Measurements from ENCODE around the gene MICAL3.

Gene MICAL3

DNA sequence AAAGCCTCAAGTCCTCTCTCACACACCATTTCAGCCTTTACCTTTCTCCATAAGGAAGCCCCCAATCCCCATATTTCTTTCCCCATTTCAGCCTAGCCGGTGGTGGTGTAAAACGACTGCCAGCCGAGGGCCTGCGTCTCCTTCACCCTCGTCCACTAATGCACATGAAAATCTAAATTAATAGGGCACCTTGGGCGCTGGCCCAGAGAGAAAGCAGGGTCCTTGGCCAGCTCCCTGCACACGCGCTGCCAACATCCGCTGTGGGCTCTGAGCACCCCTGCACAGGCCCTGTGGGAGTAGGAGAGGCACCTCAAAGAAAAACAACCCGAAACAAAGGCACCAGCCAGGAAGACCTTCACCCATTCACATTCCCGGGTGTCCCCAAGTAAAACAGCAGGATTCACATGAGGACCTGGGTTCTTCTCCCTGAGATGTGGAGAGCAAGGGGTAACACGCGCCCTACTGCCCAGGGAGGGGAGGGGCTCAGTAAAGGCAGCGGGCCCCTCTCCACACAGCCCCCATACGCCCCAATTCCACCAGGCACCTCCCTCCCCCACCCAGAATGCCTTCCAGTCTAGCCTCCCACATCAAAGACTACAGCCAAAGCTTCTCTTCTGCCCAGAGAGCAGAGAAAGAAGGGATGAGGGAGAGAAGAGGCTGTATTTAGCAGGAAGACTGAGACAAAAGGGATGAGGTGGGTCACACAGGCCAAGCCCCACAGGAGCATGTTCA lies 79.0 kb downstream of the MICAL3 start:
- Histone ChIP-seq H3K4me3 (ENCODE audit: low read depth, low read length, poor library complexity, severe bottlenecking) (no peak overlapping the region), H3K4me1 (ENCODE audit: insufficient read depth, low read length, severe bottlenecking) (peaks cover 26% of the 10 kb centered on the region), H2AFZ (ENCODE audit: low read length) (no peak overlapping the region), H3K36me3 (ENCODE audit: insufficient read depth, low read length) (no peaks in the 10 kb centered on the region), H3K9me2 (ENCODE audit: low read depth, low read length) (no peaks in the 10 kb centered on the region), H3K27me3 (ENCODE audit: insufficient read depth, low read length) (no peaks in the 10 kb centered on the region), H3K4me2 (ENCODE audit: low read length) (peak overlapping the region; percentile 47; the same call in 1 of the 2 replicates), H3K9me3 (ENCODE audit: low read length) (no peaks in the 10 kb centered on the region), H3F3A (ENCODE audit: insufficient read depth, low read length) (no peaks in the 10 kb centered on the region), H3K27ac (ENCODE audit: low read depth, low read length, poor library complexity, severe bottlenecking) (no peak overlapping the region), H3K9ac (ENCODE audit: low read length) (no peak overlapping the region), H4K20me1 (ENCODE audit: insufficient read depth, low read length) (no peaks in the 10 kb centered on the region), H3K79me2 (ENCODE audit: insufficient read depth, low read length) (peaks cover 7% of the 10 kb centered on the region)
- TF ChIP-seq EZH2 (IDR thresholded peaks at IDR 0.05; ENCODE audit: borderline replicate concordance, low read length) (no peak), CTCF (IDR thresholded peaks at IDR 0.05; ENCODE audit: low read length) (no peak)

DNA sequence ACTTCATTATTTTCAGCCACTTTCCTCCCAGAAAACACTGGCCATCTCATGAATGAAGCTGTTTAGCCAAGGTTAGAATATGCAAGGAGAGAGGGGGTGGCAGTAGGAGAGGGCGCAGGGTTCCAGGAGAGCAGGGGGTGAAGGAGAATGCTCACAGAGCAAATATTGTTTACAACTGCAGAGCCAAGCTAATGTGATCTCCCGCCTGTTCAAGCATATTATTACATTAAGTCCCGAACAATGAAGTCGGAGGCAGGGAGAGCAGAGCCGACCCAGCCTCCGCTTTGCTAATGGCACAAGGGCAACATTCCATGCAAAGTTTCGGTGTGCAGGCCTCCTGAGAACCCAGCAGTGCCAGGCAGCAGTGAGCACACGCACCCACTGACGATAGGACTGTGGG lies 80.1 kb downstream of the MICAL3 start:
- Histone ChIP-seq H4K20me1 (ENCODE audit: insufficient read depth, low read length) (no peaks in the 10 kb centered on the region), H3K4me2 (ENCODE audit: low read length) (no peak overlapping the region), H3K4me3 (ENCODE audit: low read depth, low read length, poor library complexity, severe bottlenecking) (no peak overlapping the region), H3K27me3 (ENCODE audit: insufficient read depth, low read length) (no peaks in the 10 kb centered on the region), H3K36me3 (ENCODE audit: insufficient read depth, low read length) (no peaks in the 10 kb centered on the region), H3K9me2 (ENCODE audit: low read depth, low read length) (no peaks in the 10 kb centered on the region), H3K9me3 (ENCODE audit: low read length) (no peaks in the 10 kb centered on the region), H3K9ac (ENCODE audit: low read length) (no peak overlapping the region), H2AFZ (ENCODE audit: low read length) (no peak overlapping the region), H3K27ac (ENCODE audit: low read depth, low read length, poor library complexity, severe bottlenecking) (no peak overlapping the region), H3K79me2 (ENCODE audit: insufficient read depth, low read length) (peaks cover 7% of the 10 kb centered on the region), H3K4me1 (ENCODE audit: insufficient read depth, low read length, severe bottlenecking) (peaks cover 20% of the 10 kb centered on the region), H3F3A (ENCODE audit: insufficient read depth, low read length) (no peaks in the 10 kb centered on the region)
- TF ChIP-seq EZH2 (IDR thresholded peaks at IDR 0.05; ENCODE audit: borderline replicate concordance, low read length) (no peak), CTCF (IDR thresholded peaks at IDR 0.05; ENCODE audit: low read length) (no peak)

DNA sequence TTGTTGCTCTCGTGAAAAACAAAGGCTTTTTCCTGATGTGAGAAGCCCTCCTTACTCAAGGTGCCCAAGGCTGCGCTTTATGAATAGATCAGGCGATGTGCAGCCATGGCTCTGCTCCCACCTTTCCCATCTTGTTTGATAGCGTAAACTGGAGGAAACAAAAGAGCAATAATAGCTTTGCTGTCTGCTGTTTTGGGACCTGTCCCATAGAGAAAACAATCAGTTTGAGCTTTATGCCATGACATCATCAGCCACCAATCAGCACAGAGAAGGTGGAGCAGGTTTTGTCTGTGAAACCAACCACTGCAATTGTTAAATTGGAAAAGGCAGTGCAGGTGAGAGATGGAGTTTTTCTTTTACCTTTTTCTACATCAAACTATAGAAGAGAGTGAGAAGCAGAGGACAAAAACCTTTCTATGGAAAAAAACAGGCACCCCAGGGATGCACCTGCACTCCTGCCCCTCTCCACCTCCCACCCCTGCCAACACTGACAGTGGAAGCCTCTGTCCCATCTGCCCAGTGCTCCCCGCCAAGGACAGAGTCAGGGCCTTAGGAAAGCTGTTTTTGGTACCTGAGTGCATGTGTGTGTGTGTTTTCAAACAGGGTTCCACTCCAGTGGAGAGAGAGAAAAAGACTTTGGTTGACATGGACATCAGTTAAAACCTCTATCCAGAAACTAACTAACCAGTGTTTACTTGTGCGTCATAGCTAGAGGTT lies 80.7 kb downstream of the MICAL3 start:
- Histone ChIP-seq H3K36me3 (ENCODE audit: insufficient read depth, low read length) (no peaks in the 10 kb centered on the region), H3K9me3 (ENCODE audit: low read length) (no peaks in the 10 kb centered on the region), H3K9me2 (ENCODE audit: low read depth, low read length) (no peaks in the 10 kb centered on the region), H3K4me2 (ENCODE audit: low read length) (no peak overlapping the region), H4K20me1 (ENCODE audit: insufficient read depth, low read length) (no peaks in the 10 kb centered on the region), H3K4me3 (ENCODE audit: low read depth, low read length, poor library complexity, severe bottlenecking) (no peak overlapping the region), H2AFZ (ENCODE audit: low read length) (no peak overlapping the region), H3K79me2 (ENCODE audit: insufficient read depth, low read length) (peaks cover 7% of the 10 kb centered on the region), H3K27me3 (ENCODE audit: insufficient read depth, low read length) (no peaks in the 10 kb centered on the region), H3K9ac (ENCODE audit: low read length) (no peak overlapping the region), H3F3A (ENCODE audit: insufficient read depth, low read length) (no peaks in the 10 kb centered on the region), H3K27ac (ENCODE audit: low read depth, low read length, poor library complexity, severe bottlenecking) (no peak overlapping the region), H3K4me1 (ENCODE audit: insufficient read depth, low read length, severe bottlenecking) (peaks cover 22% of the 10 kb centered on the region)
- TF ChIP-seq CTCF (IDR thresholded peaks at IDR 0.05; ENCODE audit: low read length), result no peak
- no peak for TF ChIP-seq EZH2 (IDR thresholded peaks at IDR 0.05; ENCODE audit: borderline replicate concordance, low read length)
